ENCODE measurements around the gene ATP2B3. TPM values are rescaled to one million over a fixed set of nuclear protein-coding genes. Genes with fewer than 3 reads are reported as not detected.

The ATP2B3 gene
- total RNA-seq, 1 experiment from 2014 or later = not detected

DNA sequence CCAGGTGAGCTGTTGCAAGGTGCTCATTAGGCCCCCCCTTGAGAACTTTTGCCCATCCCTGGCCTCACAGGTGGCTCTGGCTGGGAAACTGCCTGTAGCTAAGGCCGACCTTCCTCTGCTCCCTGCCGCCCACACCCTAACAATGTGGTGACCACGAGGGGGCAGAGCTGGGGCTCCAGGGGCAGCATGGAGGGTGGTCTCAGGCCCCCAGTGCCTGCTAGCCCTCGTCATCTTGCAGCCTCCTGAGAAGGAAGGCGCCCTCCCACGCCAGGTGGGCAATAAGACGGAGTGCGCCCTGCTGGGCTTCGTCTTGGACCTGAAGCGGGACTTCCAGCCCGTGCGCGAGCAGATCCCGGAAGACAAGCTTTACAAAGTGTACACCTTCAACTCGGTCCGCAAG lies 32.4 kb downstream of the ATP2B3 start:
- no peak overlapping the region for H3K27ac Mint-ChIP-seq (ENCODE audit: low read depth, unreplicated experiment)
- no peak overlapping the region for H3K4me3 Mint-ChIP-seq (ENCODE audit: unreplicated experiment)
- no peaks in the 10 kb centered on the region for H3K9me3 Mint-ChIP-seq (ENCODE audit: unreplicated experiment)
- BruUV-seq (replicated peaks) = no TSS peak
- H3K27me3 Mint-ChIP-seq (ENCODE audit: insufficient read depth, unreplicated experiment) = no peaks in the 10 kb centered on the region
- no peak for TF ChIP-seq CTCF (IDR thresholded peaks at IDR 0.05; ENCODE audit: unreplicated experiment)
- no peaks in the 10 kb centered on the region for H3K4me1 Mint-ChIP-seq (ENCODE audit: insufficient read depth, unreplicated experiment)
- DNase-seq (ENCODE audit: unreplicated experiment) = no peak
- ChIA-PET CTCF (interaction anchor here (0.6 to 2.5 kb wide), 5 partner anchors 10 to 960 kb away, joined by 3 to 9 read pairs (median 4); no protein-coding TSS in a partner anchor), POLR2A (no interaction called here)
- intact Hi-C loops (cut with micrococcal nuclease) = no loop called here
- H3K36me3 Mint-ChIP-seq (ENCODE audit: insufficient read depth, unreplicated experiment) = peaks cover 11% of the 10 kb centered on the region

DNA sequence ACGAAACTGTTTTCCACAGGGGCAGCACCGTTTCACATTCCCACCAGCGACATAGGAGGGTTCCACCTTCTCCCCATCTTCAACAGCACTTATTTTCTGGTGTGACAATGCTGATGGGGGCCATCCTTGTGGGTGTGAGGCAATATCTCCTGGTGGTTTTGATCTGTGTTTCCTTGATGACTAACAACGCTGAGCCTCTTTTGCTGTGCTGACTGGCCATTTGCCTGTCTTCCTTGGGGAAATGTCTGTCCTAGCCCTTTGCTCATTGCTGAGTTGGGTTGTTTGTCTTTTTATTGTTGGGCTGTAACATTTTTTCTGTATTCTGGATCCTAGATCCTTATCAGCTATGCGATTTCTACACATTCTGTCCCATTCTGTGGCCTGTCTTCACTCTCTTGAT lies 33.7 kb downstream of the ATP2B3 start:
- no TSS peak for BruUV-seq (replicated peaks)
- H3K27ac Mint-ChIP-seq (ENCODE audit: low read depth, unreplicated experiment) = no peak overlapping the region

DNA sequence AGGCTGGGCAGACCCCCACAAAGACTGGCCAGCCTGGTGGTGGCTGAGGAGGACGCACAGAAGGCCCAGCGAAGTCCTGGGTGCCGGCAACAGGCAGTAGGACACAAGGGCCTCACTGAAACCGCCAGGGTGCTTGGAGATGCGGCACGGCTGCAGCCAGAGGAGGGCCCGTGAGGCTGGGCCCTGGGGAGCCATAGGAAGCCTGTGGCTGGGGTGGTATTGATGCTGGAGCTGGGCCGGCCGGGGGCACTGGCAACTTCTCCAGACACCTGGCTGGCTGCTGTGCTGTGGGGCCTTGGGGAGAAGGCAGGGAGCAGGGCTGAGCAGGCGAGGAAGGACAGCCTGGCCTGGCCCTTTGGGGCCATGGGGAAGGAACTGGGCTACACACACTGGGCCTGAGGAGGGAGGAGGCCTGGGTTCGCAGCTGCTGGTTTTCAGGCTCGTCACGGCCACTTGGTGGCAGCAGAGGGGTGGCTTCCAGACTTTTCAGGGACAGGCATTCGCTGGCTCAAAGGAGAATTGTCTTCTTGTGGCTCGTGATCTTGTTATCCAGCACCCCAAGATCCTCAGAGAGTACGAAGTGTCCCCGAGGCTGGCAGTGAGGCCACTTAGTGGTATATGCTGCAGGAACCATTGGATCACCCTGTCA lies 37.2 kb downstream of the ATP2B3 start:
- ChIA-PET CTCF (interaction anchor here (0.6 to 5.0 kb wide), 22 partner anchors 8 to 1178 kb away, joined by 3 to 28 read pairs (median 4); partner anchors contain the start of gene CCNQ), POLR2A (interaction anchor here (1.2 kb wide), 1 partner anchor 153 kb away, joined by 3 read pairs; no protein-coding TSS in a partner anchor)
- intact Hi-C loops (cut with micrococcal nuclease) = loop anchor here (2.0 to 5.0 kb wide), 2 partner anchors 113 to 154 kb away; no protein-coding TSS in a partner anchor
- Mint-ChIP-seq H3K27ac (ENCODE audit: low read depth, unreplicated experiment) (no peak overlapping the region), H3K27me3 (ENCODE audit: insufficient read depth, unreplicated experiment) (no peaks in the 10 kb centered on the region), H3K9me3 (ENCODE audit: unreplicated experiment) (no peaks in the 10 kb centered on the region), H3K4me1 (ENCODE audit: insufficient read depth, unreplicated experiment) (no peaks in the 10 kb centered on the region), H3K36me3 (ENCODE audit: insufficient read depth, unreplicated experiment) (peaks cover 11% of the 10 kb centered on the region), H3K4me3 (ENCODE audit: unreplicated experiment) (no peak overlapping the region)
- peak; percentile 61 for DNase-seq (ENCODE audit: unreplicated experiment)
- no TSS peak for BruUV-seq (replicated peaks)
- peak; percentile 53 for TF ChIP-seq CTCF (IDR thresholded peaks at IDR 0.05; ENCODE audit: unreplicated experiment)

More for the DNA sequence above, 33.7 kb downstream of the ATP2B3 start:
- POLR2A ChIA-PET = no interaction called here
- no peaks in the 10 kb centered on the region for H3K9me3 Mint-ChIP-seq (ENCODE audit: unreplicated experiment)
- H3K36me3 Mint-ChIP-seq (ENCODE audit: insufficient read depth, unreplicated experiment) = peaks cover 11% of the 10 kb centered on the region
- peak; percentile 23 for DNase-seq (ENCODE audit: unreplicated experiment)
- TF ChIP-seq CTCF (IDR thresholded peaks at IDR 0.05; ENCODE audit: unreplicated experiment) = no peak
- CTCF ChIA-PET = interaction anchor here (0.7 to 2.5 kb wide), 3 partner anchors 11 to 109 kb away, joined by 3 to 9 read pairs (median 5); no protein-coding TSS in a partner anchor
- intact Hi-C loops (cut with micrococcal nuclease) = no loop called here
- H3K27me3 Mint-ChIP-seq (ENCODE audit: insufficient read depth, unreplicated experiment) = no peaks in the 10 kb centered on the region
- no peaks in the 10 kb centered on the region for H3K4me1 Mint-ChIP-seq (ENCODE audit: insufficient read depth, unreplicated experiment)
- H3K4me3 Mint-ChIP-seq (ENCODE audit: unreplicated experiment) = no peak overlapping the region

GRCh38 chrX:153556767-153557166 lies 39.3 kb downstream of the ATP2B3 start:
- intact Hi-C loops (cut with micrococcal nuclease) = loop anchor here (5.0 kb wide), 1 partner anchor 111 kb away; no protein-coding TSS in a partner anchor
- Mint-ChIP-seq H3K9me3 (ENCODE audit: unreplicated experiment) (no peaks in the 10 kb centered on the region), H3K27ac (ENCODE audit: low read depth, unreplicated experiment) (no peak overlapping the region), H3K36me3 (ENCODE audit: insufficient read depth, unreplicated experiment) (peaks cover 11% of the 10 kb centered on the region), H3K4me3 (ENCODE audit: unreplicated experiment) (no peak overlapping the region), H3K4me1 (ENCODE audit: insufficient read depth, unreplicated experiment) (no peaks in the 10 kb centered on the region), H3K27me3 (ENCODE audit: insufficient read depth, unreplicated experiment) (no peaks in the 10 kb centered on the region)
- CTCF ChIA-PET = interaction anchor here (0.6 to 5.0 kb wide), 7 partner anchors 17 to 976 kb away, joined by 3 to 28 read pairs (median 5); no protein-coding TSS in a partner anchor
- no peak for TF ChIP-seq CTCF (IDR thresholded peaks at IDR 0.05; ENCODE audit: unreplicated experiment)
- POLR2A ChIA-PET = interaction anchor here (0.5 kb wide), 1 partner anchor 23 kb away, joined by 3 read pairs; no protein-coding TSS in a partner anchor
- BruUV-seq (replicated peaks) = no TSS peak
- no peak for DNase-seq (ENCODE audit: unreplicated experiment)
